HepG2 (cell line): ENCODE data around the gene MAST1. TPM values are rescaled to one million over a fixed set of nuclear protein-coding genes. Genes with fewer than 3 reads are reported as not detected.

ENCODE experiments used
- BORCS8-MEF2B ChIP-seq: sonication (generic); formaldehyde crosslinking; IDR thresholded peaks from 2 replicates; pipeline ENCODE4 v1.8.0; 2022; ENCODE audit warnings: mild to moderate bottlenecking, missing genetic modification reagents
- FOXM1 ChIP-seq: sonication (generic); formaldehyde crosslinking; IDR thresholded peaks from 2 replicates; pipeline ENCODE4 v1.5.0; 2020; ENCODE audit warnings: missing genetic modification reagents
- GATAD1 ChIP-seq: IDR thresholded peaks from 2 replicates; pipeline ENCODE4 v1.6.1; 2016; ENCODE audit warnings: missing genetic modification reagents, missing compliant biosample characterization
- HMG20A ChIP-seq: IDR thresholded peaks from 2 replicates; pipeline ENCODE4 v1.6.1; 2016; ENCODE audit warnings: borderline replicate concordance
- HMG20B ChIP-seq: conservative IDR thresholded peaks from 2 replicates; pipeline ENCODE4 v1.6.1; 2016; ENCODE audit warnings: missing genetic modification reagents, missing compliant biosample characterization
- KDM1A ChIP-seq: IDR thresholded peaks from 2 replicates; pipeline ENCODE4 v1.6.1; 2016; ENCODE audit warnings: missing compliant biosample characterization
- KDM6A ChIP-seq: IDR thresholded peaks from 2 replicates; pipeline ENCODE4 v1.6.1; 2016; ENCODE audit warnings: low read depth
- NCOA2 ChIP-seq: sonication (generic); formaldehyde crosslinking; IDR thresholded peaks from 2 replicates; pipeline ENCODE4 v1.8.0; 2022; ENCODE audit warnings: inconsistent platforms
- NFE2 ChIP-seq: sonication (generic); formaldehyde crosslinking; IDR thresholded peaks from 2 replicates; pipeline ENCODE4 v1.4.0; 2020; ENCODE audit warnings: missing genetic modification reagents
- NFYB ChIP-seq: sonication (generic); formaldehyde crosslinking; IDR thresholded peaks from 2 replicates; pipeline ENCODE4 v1.4.0; 2020; ENCODE audit warnings: missing genetic modification reagents
- PAXIP1 ChIP-seq: sonication (generic); formaldehyde crosslinking; conservative IDR thresholded peaks from 2 replicates; pipeline ENCODE4 v1.4.0; 2020; ENCODE audit warnings: mild to moderate bottlenecking, missing genetic modification reagents, moderate library complexity
- REL ChIP-seq: sonication (generic); formaldehyde crosslinking; conservative IDR thresholded peaks from 2 replicates; pipeline ENCODE4 v1.8.0; 2022; ENCODE audit warnings: mild to moderate bottlenecking, missing genetic modification reagents, moderate library complexity
- SOX13 ChIP-seq, 3 experiments: fragments of 450-650 bp in 1 of 3; sonication (generic) in 1 of 3; formaldehyde crosslinking in 1 of 3; IDR thresholded peaks in 2 of 3; conservative IDR thresholded peaks in 1 of 3; 2 replicates each; pipeline versions ENCODE4 v1.5.0 to v1.6.1; 2016 to 2020; ENCODE audit warnings: antibody characterized with exemption in 1 of 3, mild to moderate bottlenecking in 1 of 3, missing compliant biosample characterization in 1 of 3, missing genetic modification reagents in 1 of 3, moderate library complexity in 1 of 3
- TEF ChIP-seq: sonication (generic); formaldehyde crosslinking; IDR thresholded peaks from 2 replicates; pipeline ENCODE4 v1.5.0; 2020; ENCODE audit warnings: missing genetic modification reagents
- TSC22D2 ChIP-seq: sonication (generic); formaldehyde crosslinking; IDR thresholded peaks from 2 replicates; pipeline ENCODE4 v1.5.1; 2020; ENCODE audit warnings: missing genetic modification reagents, mild to moderate bottlenecking, borderline replicate concordance
- ZBTB25 ChIP-seq: IDR thresholded peaks from 2 replicates; pipeline ENCODE4 v1.6.1; 2018; ENCODE audit warnings: missing genetic modification reagents
- ZNF501 ChIP-seq: sonication (generic); formaldehyde crosslinking; IDR thresholded peaks from 2 replicates; pipeline ENCODE4 v1.5.1; 2020; ENCODE audit warnings: mild to moderate bottlenecking, moderate library complexity, missing genetic modification reagents
- ZNF556 ChIP-seq: sonication (generic); formaldehyde crosslinking; IDR thresholded peaks from 2 replicates; pipeline ENCODE4 v1.4.0; 2020; ENCODE audit warnings: mild to moderate bottlenecking, missing genetic modification reagents, borderline replicate concordance
- ZNF597 ChIP-seq: sonication (generic); formaldehyde crosslinking; IDR thresholded peaks from 2 replicates; pipeline ENCODE4 v1.5.0; 2020; ENCODE audit warnings: missing genetic modification reagents
- ZNF7 ChIP-seq: IDR thresholded peaks from 2 replicates; pipeline ENCODE4 v1.6.1; 2016; ENCODE audit warnings: missing biosample characterization, missing genetic modification reagents
- ZNF704 ChIP-seq: sonication (generic); formaldehyde crosslinking; IDR thresholded peaks from 2 replicates; pipeline ENCODE4 v1.8.1; 2023; ENCODE audit warnings: mild to moderate bottlenecking, inconsistent platforms, moderate library complexity, missing genetic modification reagents, borderline replicate concordance
- polyA plus RNA-seq, 8 experiments: library from polyadenylated mRNA; depleted of rRNA in 3 of 8; stranded (reverse) in 7 of 8; unstranded in 1 of 8; fragments of >200 nt; fragmentation: Illumina TruSeq in 4 of 8; extraction: Trizol in 4 of 8; gene quantifications; 2 replicates each; pipeline versions ENCODE4 v1.2.1 to v1.2.3, GENCODE V29; 2011 to 2016; ENCODE audit warnings: low read depth in 4 of 8, missing spikeins in 1 of 8, mixed read lengths in 1 of 8; ENCODE audit not compliant: insufficient read depth in 1 of 8
- total RNA-seq, 5 experiments: library from RNA; depleted of rRNA; stranded (reverse); fragments of >200 nt; fragmentation: Illumina TruSeq; extraction: Trizol; gene quantifications; 2 replicates each; pipeline ENCODE4 v1.2.3, GENCODE V29; 2016; ENCODE audit warnings: low read depth in 1 of 5

Gene MAST1
- total and polyA plus RNA-seq, 2 of the 13 experiments (the other 11 are each of a cell fraction or from before 2014, with no cell fraction given): 0.73 to 4.7 TPM

- 0 out of 2 replicates have a peak, but pooled peaks have one; percentile 15 for TF ChIP-seq BORCS8-MEF2B (CRISPR knock-in tag)
- no peak for TF ChIP-seq TEF
- TF ChIP-seq NFE2 (CRISPR knock-in tag): no peak
- peak; percentile 57; the same call in 1 of the 2 replicates for TF ChIP-seq ZBTB25
- TF ChIP-seq NFYB: no peak
- no peak for TF ChIP-seq TSC22D2
- TF ChIP-seq ZNF7 (CRISPR knock-in tag): no peak
- no peak for TF ChIP-seq HMG20B (CRISPR knock-in tag)
- TF ChIP-seq SOX13 (IDR thresholded peaks at IDR 0.05): no peak
- 0 out of 4 replicates have a peak, but pooled peaks of 1 of the 2 experiments have one; percentile 4 for TF ChIP-seq SOX13 (CRISPR knock-in tag; conservative IDR thresholded peaks at IDR 0.05 in 1 of 2, IDR thresholded peaks at IDR 0.05 in 1 of 2)
- peak; percentile 79 for TF ChIP-seq ZNF501 (CRISPR knock-in tag)
- no peak for TF ChIP-seq ZNF556
- no peak for TF ChIP-seq REL
- no peak for TF ChIP-seq HMG20A (CRISPR knock-in tag)
- 0 out of 2 replicates have a peak, but pooled peaks have one; percentile 10 for TF ChIP-seq GATAD1 (CRISPR knock-in tag)
- TF ChIP-seq FOXM1 (CRISPR knock-in tag): no peak
- no peak for TF ChIP-seq NCOA2 (CRISPR knock-in tag)
- no peak for TF ChIP-seq KDM6A
- TF ChIP-seq ZNF597 (CRISPR knock-in tag): no peak
- no peak for TF ChIP-seq PAXIP1 (CRISPR knock-in tag)
- no peak for TF ChIP-seq KDM1A
- no peak for TF ChIP-seq ZNF704 (CRISPR knock-in tag)
Observed at GRCh38 chr19:12884926-12885748, 46.8 kb downstream of the MAST1 start (continued).
